Activated CD4-positive, CD25-positive, alpha-beta regulatory T cell (primary cell): ENCODE measurements around the gene ZNF583.

Experiments used
- DNase-seq, 4 experiments: peaks; one replicate each; lab custom pipeline; 2025; lab: John Stamatoyannopoulos, UW

ZNF583 gene

GRCh38 chr19:56474308-56474707 lies 70.2 kb downstream of the ZNF583 start:
- no peak for DNase-seq

GRCh38 chr19:56476093-56476492 lies 72.0 kb downstream of the ZNF583 start:
- no peak for DNase-seq
